Kidney capillary endothelial cell (primary cell): ENCODE data around the gene GATAD2B.

Experiments used
- DNase-seq: peaks from one replicate; pipeline ENCODE4 v3.0.0-alpha.2; 2018; ENCODE audit warnings: low spot score

Gene GATAD2B

GRCh38 chr1:153951801-153952200, 29.0 kb upstream of the GATAD2B start:
- no peak for DNase-seq

GRCh38 chr1:153951183-153951582, 28.4 kb upstream of the GATAD2B start:
- no peak for DNase-seq

- DNase-seq: peak; percentile 70
Measured at GRCh38 chr1:153946622-153947241, 24.0 kb upstream of the GATAD2B start, which contains the start of gene DENND4B. TSS of gene DENND4B (minus strand) at chr1:153946718. CDS start at chr1:153944374, 2,344 bp downstream.

DNA sequence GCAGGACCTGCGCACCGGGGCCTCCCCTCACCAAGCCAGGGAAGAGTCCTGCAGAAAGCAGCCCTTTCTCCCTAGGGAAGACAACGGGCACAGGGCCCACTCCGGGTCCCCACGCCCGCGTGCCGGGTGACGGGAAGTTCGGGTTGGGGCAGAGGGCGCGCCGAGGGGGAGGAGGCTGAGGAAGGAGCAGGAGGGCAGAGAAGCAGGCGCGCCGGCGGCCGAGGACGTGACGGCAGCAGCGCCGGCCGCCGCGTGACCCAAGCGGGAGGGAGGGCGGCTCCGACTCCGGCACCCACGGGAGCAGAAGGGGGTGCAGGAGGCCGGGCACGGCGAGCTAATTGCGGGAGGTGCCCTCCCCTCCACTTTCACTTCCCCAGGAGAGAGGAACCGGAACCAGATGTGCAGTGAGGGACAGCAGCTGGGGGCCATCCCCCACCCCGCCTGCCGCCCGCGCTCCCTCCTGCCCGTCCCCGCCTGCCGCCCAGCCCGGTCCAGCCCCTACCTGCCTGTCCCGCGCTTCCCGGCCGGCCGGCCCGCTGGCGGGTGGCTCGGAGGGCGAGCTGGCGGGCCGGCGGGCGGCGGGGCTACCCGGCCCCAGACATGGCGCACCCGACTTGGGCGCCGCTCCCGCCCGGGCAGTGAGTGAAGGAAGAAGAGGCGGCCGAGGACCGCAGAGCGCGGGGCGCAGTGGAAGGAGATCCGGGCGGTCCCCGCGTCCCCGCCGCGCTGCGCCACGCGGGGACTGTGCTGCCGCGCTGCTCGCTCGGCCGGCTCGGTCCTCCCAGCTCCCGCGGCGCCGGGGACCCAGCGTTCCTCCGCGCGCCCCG, 23.2 kb upstream of the GATAD2B start:
- no peak for DNase-seq

GRCh38 chr1:153945131-153945794, 22.5 kb upstream of the GATAD2B start:
- no peak for DNase-seq

DNA sequence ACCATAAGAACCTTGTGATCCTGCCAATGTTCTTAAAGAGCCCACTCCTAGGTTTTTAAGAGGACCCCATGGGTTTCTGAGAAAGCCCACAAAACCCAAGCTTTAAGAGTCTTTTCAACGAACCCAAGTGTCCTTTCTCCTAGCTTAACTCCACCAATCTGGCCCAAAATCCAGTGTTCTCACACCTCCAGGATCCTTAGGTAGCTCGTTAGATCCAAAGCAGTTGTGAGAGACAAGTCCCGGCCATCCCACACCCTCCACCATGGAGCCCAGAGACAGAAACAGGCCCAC, 22.0 kb upstream of the GATAD2B start:
- DNase-seq: no peak

DNA sequence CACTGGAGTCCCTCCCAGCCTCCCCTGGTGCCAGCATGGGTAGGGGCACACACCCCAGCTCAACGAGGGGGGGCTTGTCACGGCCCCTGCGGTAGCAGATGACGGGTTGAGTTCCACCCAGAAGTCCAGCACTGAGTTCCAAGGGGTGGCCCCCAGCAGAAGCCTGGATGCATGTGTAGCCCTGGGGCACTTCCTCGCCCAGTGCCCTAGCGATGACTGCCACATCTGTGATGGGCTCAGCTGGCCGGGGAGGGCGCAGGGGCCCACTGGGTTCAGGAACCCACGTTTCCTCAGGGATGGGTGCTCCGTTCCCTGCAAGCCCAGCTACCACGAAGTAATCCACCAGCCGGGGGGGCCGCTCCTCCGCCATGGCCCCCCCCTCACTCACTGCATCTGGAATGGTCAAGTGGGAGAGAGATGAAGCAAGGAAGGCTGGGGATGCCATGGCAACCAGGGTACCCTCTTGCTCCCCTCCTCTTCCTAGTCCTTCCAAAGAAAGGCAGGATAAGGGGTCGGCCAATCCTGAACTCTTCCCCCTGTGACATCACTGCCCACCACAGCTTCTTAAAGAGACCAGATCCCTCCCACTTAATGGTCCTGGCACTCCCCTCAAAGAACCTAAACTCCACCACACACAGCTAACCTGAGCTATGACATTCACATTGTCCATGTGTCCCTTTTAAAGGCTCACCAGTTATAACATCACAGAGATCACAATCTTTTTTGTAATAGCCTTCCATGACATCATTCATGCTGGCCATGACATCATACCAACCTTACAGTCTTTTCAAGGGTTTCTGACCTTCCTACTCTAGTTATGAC, 21.4 kb upstream of the GATAD2B start:
- no peak for DNase-seq

- DNase-seq: no peak
Measured at GRCh38 chr1:153942766-153943549, 20.2 kb upstream of the GATAD2B start.

DNA sequence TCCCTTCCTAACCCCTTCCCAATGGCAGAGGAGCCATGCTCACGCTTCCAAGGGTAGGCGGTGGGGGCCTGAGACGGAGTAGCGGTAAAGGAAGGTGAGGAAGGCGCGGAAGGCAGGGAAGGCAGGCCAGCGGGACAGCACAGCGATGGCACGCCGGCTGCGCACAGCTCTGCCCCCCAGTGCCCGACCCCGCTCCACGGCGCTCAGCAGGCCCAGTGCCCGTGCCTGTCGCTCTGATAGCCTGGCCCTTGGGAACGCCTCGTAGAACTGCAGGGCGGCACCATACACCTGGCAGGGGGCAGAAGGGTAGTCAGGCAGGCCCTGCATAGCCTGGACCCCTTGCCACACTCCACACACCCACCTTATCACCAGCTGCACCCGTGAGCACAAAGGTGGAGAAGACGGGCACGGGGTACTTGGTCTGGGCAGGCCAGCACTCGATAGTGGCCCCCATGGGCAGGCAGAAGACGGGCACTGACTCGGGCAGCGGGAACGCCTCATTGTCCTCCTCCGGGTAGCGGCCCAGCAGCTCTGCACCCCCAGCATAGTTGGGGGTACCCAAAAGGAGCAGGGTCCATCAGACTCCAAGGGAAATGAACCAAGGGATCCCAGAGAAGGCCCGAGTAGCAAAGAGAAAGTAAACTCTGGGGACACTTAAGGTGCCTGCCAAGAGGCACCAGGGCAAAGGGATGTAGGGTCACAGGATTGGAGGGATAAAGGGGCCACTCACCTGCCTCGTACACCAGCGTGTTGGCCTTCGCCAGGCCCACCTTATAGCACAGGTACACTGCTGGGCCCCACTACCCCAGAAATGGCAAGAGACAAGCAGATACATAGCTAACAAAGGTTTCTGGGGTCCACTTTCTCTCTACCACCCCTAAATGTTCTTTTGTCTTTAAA, 19.3 kb upstream of the GATAD2B start:
- DNase-seq: no peak

GRCh38 chr1:153940756-153941155, 18.0 kb upstream of the GATAD2B start:
- no peak for DNase-seq

DNA sequence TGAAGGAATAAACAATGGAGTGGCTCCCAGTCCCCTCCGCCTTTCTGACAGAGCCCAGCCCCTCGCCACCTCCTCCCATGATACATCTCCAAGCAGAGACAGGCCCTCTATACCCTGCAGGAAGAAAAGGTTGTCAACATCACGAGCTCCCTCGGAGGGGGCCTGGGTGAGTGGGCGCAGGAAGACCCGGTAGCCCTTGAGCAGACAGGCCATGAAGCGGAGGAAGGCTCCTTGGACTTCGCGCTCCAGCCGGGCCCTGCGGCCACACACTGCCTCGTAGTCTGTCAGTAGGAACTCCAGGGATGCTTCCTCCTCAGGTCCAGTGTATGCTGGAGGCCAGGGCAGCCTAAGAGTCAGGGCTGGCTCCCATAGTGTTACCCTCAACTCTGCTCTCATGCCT, 16.7 kb upstream of the GATAD2B start:
- no peak for DNase-seq

DNA sequence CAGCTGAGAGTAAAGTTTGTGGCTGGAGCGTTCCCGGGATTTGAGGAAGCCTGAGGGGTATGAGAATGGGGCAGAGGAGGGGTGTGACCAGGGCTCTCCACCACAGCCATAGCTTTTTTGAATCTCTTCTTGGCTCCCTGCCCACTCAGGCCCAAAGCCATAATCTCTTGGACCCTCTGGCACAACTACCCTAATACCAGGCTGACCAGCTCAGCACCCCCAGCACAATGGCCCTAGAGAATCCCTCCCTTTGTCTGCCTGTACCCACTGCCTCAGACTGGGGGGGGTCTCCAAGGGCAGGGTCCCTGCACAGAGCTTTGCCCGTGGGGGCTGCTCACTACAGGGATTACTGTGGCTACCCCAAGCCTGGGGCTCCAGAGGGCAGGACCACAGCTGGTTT, 16.2 kb upstream of the GATAD2B start:
- no peak for DNase-seq

- no peak for DNase-seq
Measured at GRCh38 chr1:153937331-153937730, 14.6 kb upstream of the GATAD2B start.

- DNase-seq: no peak
Measured at GRCh38 chr1:153936011-153936802, 13.4 kb upstream of the GATAD2B start.

- DNase-seq: no peak
Measured at GRCh38 chr1:153934746-153935145, 12.0 kb upstream of the GATAD2B start.

DNA sequence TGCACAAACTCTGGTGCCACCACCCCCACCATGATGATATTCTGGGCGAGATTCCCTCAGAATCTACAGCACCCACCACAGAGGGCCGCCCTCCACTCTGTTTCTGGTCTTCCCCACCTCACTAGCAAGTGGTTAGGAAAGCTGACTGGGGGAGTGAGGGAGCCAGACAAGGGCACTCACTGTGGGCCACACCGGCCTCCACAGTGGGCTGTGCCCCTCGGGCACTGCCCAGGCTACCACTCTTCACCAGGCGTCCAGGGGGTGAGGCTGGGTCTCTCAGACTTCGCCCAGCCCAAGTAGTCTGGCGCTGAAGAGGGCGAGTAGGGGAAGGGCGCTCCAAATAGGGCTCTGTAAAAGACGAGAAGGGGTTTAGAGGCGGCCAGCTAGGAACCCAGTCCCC, 11.2 kb upstream of the GATAD2B start:
- DNase-seq: no peak

DNA sequence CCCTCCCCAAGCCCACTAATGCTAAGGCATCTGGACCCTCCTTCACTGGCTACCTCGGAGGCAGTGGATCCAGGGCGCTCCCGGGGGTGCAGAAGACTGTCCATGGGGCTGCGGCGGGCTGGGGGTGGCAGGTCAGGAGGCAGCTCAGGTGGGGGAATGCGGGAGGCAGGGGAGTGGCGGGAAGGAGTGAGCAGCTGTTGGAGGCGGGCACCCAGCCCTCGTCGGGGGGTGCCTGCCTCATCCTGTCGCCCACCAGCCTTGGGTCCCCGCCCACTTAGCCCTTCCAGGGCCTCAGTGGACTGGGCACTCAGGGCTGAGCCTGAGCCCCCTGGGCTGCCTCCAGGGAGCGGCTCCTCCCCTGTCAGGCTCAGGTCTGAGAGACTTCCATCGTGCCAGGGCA, 10.7 kb upstream of the GATAD2B start:
- no peak for DNase-seq

GRCh38 chr1:153932156-153933131, 9.7 kb upstream of the GATAD2B start:
- no peak for DNase-seq
